DMS 273 (cell line): ENCODE data around the gene ITGA3.
"Not testable (repeated sequence)": the region's sequence is repeated elsewhere in the genome, so short reads cannot be mapped to it uniquely, and the experiment has no call there.

Source experiments
- DNase-seq: peaks from one replicate; lab custom pipeline; 2025; ENCODE audit not compliant: unreplicated experiment; lab: John Stamatoyannopoulos, UW

Gene ITGA3

DNA sequence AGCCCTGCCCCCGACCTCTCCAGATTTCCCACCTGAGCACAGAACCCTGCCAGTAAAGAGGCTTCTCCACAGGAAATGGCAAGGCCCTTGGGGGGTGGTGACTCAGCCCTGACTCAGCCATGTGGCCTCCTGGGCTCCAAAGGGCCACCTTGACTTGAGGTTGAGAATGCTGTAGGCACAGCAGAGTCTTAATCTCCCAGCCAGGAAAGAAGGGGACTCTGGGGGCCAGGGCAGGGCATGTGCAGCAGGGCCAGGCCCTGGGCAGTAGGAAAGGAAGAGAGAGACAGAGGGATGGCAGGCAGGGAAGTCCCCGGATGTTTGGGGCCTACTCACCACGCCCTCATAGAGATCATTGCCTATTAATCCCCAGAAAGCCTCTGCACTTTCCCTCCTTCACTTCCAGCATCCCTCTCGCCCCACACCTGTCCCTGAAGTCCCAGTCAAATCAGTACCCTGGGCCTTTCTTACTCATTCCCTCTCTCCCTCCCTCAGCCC, 4.8 kb upstream of the ITGA3 start:
- no peak for DNase-seq

DNA sequence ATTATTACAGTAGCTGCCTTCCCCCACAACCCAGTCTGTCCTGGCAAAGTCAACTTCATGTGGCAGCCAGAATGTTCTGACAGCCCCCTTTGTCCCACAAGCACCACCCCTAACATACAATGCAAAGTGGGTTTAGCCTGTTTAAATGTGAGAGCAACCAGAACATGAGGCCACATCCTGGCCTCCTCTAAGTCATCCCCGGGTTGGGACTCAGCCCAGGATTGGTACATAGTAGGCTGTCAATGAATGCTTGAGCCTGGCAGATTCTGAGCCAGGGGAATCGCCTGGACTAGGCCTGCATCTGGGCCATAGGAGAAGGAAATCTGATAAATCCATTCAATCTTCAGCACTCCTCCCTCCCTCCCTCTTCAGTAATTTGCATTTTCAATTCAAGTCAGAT, 4.3 kb upstream of the ITGA3 start:
- DNase-seq, result no peak

DNA sequence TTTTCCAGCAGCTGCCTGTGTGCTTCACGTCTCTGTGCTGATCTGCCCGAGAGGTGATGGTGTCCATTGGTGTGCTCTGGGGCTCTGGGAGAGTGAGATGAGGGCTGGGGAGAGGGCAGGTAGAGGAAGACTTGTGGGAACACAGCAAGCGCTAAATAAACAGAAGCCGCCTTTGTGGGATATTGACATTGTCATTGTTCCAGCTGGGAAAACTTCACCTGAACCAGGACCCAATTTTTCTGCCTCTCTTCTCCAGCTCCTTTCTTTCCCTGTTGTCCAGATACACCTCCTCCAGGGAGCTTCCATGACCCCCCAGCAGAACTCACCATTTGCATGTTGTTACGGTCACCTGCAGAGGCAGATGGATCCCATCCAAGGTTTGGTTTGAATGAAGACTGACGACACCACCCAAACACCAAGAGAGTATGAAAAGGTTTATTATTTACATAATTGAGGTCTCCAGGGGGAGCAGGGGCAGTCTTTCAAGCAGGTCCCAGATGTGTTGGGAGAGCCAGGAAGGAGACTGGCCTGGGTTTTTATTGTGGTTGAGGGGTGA, 3.6 kb upstream of the ITGA3 start:
- no peak for DNase-seq

DNA sequence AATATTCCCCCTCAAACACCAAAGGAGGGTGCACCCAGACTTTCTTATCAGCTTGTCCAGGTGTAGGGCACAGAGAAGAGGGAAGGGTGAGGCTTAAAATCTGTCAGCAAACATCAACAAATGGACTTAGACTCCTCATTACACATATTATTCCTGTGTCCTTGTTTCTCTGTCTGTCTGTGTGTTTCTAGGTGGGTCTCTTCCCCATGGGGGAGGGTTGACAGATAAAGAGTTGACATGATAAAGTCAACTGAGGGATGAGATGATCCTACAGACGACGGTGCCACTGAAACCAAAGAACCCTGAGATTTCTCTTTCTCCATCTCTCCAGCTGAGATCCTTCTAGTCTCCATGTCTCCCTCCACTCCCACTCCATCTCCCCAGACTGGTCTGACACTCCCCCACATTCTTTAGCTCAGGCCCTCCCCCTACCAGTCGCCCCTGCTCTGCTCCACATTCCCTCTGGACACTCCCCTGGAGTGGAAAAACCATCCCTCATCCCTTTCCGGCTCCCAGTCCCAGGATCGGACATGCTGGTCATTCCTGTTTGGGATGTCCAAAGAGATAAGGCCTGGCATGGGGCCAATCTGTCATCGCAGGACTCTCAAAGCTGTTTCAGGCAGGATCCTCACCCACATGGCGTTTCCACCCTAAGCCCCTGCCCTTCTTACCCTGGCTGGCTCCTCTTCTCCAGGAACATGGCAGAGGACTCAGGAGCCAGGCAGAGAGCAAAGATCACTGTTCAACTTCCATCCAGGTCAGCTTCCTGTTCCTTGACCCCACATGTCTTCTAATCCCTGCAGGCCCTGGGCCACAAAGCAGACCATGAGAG, 2.9 kb upstream of the ITGA3 start:
- DNase-seq, result no peak

DNA sequence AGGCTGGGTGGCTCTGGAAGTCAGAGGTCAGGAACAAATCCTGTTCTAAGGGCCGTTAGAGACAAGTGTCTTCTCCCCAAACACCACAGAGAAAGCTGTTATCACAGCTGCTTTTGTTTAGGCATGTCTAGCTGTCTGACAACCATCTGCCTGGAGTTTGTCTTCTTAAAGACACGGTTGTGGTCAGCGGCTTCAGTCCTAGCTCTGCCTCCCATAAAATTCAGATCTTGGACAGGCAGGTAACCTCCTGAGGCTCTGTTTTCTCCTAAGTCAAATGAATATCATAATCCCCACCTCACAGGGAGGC, 2.3 kb upstream of the ITGA3 start:
- peak; percentile 45 for DNase-seq

DNA sequence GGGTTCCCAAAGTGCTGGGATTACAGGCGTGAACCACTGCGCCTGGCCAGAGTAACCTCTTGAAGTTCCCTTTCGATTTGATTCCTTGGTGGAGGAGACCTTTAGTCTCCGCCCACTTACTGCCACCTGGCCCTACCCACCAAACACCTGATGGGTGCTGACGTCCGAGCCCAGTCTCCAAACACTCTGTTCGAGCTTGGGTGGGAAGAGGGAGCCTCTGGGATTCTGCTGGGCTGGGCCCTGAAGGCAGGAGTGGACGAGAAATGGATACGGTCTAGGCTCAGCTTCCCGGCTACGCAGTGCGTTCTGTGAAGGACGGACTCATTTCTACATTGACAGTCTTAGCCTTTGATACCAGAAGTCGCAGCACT, 870 bp upstream of the ITGA3 start:
- DNase-seq, result no peak

DNA sequence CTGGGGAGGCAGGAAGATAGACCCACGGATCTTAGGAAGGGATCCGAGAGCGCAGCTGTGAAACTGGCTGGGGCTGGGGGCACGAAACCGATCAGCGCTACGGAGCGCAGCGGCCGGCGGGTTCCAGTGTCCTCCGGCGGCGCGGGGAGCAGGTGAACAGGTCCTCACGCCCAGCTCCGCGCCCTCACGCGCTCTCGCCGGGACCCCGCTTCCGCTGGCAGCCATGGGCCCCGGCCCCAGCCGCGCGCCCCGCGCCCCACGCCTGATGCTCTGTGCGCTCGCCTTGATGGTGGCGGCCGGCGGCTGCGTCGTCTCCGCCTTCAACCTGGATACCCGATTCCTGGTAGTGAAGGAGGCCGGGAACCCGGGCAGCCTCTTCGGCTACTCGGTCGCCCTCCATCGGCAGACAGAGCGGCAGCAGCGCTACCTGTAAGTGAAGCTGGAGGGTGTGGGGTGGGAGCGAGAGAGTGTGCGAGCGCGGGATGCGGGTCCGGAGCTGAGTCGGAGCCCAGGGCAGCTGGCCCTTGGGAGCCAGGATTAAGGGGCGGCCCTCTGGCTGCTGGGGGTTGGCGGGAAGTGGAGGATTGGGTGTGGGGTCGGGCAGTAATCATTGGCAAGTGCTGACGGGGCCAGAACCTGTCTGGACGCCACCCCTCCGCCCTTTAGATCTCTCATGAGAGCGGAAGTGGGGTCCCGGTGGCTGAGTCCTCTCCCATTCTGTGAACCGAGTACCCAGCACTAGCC, 479 bp downstream of the ITGA3 start:
- peak; percentile 85 for DNase-seq

DNA sequence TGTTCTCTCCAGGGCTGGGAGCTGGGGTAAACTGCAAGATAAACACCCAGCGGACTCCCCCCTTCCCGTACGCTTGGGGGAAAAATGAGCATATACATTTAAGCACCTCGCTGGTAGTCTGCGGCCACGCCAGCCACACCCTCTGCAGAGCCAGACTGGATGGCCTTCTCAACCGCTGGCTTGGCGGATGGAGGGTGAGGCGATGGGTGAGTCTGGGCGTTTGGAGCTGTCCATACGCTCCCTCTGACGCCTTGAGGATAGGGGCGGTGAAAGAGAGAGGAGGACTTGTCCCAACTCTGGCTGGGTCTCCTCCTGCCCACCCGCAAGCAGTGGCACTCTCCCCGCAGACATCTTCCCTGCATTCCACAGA, 1.0 kb downstream of the ITGA3 start:
- DNase-seq, result no peak

DNA sequence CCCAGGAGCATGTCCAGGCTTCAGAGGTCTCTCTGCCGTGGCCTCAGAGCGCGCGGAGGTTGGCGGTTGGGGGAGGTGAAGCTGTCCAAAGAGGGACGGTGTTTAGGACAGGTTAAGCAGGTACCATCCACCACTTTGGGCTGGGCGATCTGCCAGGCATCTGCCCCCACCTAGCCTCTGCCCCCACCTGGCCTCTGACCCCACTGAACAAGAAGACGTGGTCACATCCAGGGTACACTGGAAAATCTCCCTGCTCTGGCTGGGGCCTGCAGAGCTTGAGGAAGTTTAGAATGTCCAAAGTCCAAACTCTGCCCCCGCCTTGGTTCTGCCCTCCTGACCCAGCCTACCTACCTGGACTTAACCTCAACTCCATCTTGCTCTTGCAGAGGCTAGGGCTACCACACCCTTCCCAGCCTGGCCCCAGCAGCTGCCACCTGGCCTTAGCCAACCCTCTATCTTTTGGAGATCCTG, 1.6 kb downstream of the ITGA3 start:
- DNase-seq, result no peak

DNA sequence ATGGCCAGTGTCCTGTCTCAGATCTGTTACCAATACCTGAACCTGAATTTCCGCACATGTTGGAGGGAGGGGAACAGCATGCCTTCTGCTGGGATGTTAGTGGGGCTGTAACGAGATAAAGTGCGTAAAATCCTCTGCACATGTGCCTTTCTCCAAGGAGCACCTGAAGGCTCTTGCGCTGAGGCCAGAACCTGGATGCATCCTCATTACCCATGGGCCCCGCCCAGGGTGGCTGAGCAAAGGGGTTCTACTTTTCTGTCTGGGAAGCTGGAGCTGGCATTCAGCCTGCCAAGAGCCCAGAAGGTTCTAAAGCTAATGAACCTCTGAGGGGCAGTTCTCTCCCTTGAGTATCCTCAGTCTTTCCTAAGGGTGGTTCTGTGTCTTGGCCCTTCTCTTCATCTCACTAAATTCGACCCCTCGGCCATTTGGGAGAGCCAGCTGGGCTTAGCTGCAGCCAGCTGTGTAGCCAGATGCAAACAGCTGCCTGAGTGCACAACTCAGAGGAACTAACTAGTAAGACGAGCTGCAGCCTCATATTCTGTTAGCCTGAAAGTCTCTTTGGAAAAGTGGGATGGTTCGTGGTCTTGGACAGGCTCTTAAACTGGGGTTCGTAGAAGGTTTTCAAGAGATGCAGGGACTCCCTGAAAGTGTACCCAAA, 2.5 kb downstream of the ITGA3 start:
- no peak for DNase-seq

DNA sequence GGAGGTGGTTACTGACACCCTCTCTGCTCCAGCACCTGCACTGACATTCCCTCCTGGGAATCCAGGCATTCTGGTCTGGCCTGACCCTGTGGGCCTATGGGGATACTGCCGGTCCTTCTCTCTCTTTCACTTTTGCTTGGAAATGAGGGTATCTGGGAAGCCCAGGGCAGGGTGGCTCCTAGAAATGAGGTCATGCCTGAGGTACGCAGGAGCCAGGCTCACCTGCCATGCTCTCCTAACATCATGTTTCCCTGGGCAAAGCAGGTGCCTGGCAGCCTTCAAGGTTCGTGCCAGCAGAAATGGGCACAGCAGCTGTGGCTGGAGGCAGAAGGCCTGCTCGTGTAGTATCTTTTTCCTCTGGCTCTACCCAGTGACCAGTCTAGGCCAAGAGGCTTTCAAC, 3.3 kb downstream of the ITGA3 start:
- DNase-seq, result no peak

DNA sequence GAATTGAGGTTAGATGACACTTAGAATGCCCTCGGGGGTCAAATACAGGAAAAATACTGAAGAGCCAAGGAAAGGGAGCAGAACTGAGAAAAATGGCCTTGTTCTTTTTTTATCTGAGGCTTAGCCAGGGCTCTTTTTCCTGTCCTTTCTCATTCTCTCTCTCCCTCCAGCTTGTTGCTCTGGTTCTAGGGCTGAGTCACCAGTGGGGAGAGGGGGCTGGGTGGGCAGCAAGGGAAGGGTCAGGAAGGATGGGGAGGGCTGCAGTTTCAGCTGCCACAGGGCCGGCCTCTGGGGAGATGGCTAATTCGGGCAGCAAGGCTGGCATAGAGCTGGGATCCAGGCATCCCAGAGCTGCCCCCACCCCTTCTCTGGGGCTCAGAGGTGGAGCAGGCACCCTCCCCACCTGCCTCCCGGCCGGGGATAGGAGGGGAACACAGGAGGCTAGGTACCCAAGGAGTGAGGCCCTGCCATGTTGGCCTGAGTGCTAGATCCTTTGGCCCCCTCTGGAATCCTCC, 3.9 kb downstream of the ITGA3 start:
- no peak for DNase-seq

DNA sequence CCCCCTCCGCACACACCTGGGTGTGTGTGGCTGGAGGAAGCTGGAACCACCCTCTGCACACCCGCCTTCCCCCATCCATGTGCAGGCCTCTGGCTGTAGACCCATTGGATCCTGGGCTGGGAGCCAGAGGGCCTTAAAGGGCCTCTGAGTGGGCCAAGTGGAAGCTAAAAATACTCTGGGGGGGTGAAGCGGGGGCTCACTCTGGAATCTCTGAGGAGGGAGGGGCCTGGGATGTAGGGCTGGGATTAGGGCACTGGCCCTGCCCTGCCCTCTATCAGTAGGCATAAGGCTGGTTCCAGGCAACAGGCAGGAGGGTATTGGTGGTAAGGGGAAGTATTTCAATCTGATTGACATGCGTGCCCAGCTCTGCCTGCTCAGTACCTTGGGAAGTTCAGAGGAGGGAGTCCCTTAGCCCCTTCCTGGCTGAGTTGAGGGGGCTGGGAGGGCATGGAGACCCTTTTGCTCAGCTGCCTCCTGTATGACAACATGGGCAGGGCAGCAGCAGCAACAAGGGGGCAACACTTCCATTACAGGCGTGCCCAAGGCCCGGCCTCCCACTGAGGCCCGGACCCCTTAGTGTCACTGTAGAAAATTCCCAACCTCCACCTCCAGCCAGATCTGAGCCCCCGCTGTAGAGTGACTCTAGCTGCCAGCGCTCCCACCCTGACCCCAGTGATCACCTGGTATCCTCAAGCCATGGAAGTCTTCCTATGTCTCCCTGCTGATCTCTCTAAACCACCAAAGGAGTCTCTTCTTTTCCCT, 5.2 kb downstream of the ITGA3 start:
- DNase-seq, result peak; percentile 58

DNA sequence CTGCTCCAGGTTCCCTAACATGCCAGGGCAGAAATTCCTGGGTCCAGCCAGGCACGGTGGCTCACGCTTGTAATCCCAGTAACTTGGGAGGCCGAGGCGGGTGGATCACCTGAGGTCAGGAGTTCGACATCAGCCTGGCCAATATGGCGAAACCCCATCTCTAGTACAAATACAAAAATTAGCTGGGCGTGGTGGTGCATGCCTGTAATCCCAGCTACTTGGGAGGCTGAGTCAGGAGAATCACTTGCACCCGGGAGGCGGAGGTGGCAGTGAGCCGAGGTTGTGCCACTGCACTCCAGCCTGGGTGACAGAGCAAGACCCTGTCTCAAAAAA, 5.8 kb downstream of the ITGA3 start:
- not testable (repeated sequence) for DNase-seq

DNA sequence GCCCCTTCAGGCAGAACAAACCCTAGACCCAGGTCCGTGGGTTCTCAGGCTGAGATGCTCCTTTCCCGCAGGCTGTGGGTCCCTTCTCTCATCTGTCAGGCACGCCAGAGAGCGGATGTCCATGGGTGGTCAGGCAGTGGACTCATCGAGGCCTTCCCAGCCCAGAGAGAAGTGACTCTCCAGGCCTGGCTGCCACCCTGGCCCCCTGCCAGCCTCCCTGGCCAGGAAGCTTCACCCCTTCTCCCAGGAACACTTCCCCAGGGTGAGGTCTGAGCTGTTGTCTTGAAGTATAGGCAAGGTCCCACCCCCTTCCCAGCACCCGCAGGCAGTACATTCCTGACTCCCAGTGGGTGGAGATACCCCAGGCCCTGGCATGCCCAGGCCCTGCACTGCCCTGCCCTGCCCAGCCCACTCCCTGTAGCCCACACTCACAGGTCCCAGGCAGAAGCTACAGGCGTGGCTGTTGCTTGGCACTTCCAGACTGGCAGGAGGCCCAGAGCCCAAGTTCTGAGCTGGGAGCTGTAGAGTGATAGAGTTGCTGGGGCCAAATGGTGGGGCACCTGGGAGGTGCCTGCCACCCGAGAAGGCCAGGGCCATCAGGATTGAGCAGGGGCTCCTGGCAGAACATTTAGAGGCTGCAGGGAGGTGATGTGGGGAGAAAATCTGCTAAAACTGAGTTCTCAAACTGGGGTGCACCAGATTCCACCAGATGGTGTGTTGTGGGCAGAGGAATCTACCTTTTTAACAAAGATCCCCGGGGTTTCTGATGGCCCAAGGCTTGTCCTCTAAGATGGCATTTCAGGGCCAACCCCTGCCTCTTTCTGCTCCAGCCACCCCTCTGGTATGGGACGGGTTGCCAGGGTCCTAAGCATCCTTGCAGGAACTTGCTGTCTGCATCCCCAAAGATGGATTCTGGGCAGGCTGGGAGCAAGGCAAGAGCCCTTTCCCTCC, 6.7 kb downstream of the ITGA3 start:
- peak; percentile 89 for DNase-seq

DNA sequence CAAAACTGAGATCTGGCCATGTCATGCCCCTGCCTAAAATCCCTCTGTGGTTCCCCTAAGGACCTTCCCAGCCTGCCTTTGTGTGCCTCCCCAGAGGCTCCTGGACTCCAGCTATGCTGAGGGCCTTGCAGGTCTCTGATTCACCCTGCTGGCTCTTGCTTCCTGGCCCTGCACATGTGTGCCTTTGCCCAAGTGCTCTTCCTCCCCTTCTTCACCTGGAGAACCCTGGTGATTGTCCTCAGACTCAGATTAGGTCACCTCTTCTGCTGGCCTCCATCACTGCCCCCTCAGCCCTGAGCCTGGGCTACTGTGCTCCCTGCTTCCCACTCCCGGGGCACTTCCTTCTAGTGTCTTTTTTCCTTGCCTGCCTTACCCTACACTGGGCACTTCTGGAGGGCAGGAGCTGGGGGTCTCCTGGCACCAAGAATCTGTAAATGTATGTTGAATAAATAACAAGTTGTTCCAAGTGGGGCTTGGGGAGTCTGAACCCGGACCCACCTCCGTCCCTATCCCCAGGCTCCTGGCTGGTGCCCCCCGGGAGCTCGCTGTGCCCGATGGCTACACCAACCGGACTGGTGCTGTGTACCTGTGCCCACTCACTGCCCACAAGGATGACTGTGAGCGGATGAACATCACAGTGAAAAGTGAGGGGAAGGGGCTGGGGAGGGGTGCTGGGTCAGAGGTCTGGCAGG, 7.8 kb downstream of the ITGA3 start:
- DNase-seq, result no peak

DNA sequence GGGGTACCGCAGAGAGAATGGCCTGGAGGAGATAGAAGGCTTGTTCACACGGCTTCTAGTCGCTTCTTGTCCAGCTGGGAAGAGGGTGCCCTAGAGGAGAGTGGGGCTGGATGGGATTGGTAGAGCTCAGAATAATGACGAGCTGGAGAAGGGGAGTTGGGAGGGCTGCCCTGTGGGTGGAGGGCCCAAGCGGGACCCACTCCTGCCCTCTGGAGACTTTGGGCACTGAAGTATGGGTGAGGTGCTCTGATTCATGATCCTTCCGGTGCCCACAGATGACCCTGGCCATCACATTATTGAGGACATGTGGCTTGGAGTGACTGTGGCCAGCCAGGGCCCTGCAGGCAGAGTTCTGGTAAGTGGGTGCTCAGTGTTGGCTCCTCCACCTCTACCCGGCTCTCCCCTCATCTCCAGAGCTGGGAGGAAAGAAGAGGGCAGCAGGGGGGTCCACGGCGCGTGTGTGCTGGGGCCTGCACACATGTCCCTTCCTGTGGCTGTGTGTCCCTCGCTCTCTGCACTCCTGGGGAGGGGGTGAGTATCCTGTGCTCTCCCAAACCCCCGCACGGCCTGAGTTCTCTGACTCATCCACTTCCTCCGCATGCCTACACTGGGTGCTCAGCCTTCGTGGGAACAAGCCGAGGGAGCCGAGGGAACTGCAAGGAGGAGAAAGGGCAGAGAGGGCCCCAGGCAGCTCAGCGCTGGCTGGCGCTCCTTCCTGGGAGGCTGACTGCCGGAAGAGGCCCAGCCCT, 8.5 kb downstream of the ITGA3 start:
- DNase-seq, result no peak

DNA sequence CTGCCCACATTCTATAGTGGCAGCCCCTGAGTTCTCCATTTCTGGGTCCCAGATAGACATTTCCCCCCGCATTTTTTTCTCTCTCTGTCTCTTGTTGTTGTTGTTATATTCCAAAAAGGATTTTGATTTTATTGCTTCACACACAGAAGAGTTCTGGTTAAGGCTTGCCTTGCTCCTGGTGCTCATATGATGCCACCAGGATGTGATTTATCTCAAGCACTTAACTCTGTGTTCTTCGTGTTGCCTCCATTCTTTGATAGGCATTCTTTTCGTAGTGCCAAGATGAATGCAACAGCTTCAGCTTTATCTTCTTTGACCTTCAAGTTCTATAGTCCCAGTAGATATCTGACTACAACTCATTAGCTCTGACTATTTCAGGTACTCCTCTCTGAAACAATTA, 9.1 kb downstream of the ITGA3 start:
- no peak for DNase-seq
